NCI-H2107 treated with DMSO at 0.1 percent for 48 hours (cell line): ENCODE results near the gene SKI.
A peak's percentile ranks its signal among the peaks of the same experiment; 100 is the strongest.
"Not testable (repeated sequence)": the region's sequence is repeated elsewhere in the genome, so short reads cannot be mapped to it uniquely, and the experiment has no call there.

ENCODE experiments used
- DNase-seq: peaks from one replicate; lab custom pipeline; 2025; ENCODE audit not compliant: unreplicated experiment; lab: John Stamatoyannopoulos, UW

The SKI gene

DNA sequence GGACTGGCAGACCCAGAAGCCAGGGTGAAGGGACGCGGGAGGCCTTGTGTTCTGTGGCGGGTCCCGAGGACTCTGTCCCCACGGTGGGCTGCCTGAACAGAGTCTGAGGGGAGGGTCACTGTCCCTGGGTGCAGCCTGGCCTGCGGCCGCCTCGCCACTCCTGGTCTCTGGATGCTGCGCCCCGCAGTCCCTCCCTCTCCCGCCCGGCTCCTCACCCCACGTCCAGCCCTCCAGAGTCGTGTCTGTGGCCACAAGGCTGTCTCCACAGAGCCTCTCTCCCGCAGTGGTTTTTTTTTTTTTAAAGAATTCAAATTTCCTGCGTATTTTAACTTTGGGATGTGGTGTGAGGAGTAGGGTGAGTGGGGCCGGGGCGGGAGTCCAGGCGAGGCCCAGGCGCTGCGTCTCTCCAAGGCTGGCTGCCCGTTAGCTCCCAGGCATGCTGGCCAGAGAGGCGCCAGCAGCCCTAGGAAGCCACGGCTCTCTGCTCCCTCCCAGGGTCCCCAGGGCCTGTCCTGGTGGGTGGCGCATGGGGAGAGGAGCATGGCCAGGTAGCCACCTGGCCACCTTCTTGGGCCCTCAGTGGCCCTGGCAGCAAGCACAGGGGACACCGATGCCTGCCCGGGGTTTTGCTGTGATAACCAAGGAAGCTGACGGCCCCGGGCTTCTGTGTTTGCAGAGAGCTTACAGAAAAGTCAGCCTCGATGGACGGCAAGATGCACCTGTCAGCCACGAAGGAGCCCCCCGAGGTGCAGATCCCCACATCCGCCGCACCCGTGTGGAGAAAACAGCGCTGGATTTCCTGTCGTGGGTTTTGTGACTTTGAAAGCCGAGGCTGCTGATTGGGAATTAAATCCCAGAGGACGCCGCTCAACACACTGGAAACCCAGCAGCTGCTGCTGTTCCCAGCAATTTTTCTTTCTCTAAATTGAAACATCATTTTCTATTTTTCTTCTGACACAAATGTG lies 90.5 kb downstream of the SKI start:
- peak; percentile 9 for DNase-seq

DNA sequence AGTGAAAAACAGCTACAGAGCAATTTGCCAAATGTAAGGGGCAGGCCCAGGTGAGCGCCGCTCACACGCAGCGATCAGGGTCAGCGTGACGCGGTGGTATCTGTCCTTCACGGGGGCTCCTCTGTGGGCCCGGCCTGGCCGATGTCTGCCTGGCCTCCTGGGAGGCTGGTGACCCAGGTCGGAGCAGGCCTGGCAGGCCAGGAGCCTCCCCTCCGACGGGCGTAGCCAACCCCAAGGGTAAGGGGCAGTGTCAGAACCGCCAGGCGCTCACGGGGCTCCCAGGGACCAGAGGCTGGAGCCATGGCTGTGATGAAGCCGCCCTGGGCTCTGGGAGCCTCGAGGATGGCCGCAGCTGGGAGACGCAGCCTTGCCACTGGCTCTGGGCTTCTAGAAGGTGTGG lies 91.2 kb downstream of the SKI start:
- DNase-seq, result no peak

DNA sequence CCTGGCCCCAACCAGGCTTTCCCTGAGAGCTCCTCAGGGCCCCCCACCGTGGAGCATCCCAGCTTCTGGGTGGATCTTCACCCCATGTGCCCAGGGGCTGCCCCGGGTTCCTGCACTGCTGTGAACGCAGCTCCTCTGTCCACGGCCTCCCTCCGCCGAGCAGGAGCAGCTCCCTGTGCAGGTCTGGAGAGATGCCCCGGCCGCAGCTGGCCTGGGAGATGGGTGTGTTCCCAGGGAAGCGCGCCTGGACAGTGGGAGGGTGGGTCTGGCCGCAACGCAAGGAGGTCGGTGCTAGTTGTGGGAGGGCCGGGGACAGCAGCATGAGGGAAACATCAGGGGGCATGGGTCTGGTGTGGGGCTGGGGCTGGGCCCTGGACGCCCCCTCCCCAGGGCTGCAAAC lies 91.9 kb downstream of the SKI start:
- no peak for DNase-seq

DNA sequence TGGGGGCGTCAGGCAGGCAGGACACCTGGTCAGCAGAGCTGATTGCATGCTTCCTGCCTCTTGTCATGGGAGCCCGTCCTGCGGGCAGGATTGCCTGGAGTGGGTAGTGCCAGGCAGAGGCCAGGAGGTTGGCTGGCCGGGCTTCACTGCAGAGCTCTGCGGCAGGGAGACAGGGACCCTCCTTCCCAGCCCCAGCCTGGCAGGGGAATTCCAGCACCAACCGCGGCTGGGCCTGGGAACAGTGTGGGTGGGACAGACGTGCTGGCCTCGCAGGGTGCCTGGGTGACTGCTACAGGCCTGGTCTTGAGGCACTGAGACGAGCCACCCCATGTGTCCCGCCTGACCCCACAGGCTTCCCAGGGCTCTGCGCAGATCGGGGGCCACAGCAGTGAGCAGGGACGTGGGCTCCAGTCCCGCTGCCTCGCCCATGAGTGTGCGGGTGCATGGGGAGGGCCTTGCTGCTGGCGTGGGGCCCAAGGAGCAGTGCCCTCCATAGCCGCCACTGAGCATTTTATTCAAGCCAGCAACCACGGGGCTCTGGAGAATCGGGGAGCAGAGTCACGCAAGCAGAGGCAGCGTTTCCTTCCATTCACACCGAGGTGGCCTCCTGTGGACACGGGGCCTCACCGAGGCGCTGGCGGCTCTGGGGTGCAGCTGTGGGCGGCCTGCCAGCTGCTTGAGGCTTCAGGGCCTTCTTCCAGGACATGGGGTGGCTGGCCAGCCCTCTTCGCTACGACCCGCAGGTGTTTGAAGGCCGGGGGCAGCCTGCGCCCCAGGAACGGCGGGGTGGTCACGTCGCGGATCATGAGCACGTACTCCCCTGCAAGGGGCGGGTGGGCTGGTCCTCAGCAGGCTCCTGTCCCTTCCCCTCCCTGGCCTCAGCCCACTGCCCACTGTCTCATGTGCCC lies 92.9 kb downstream of the SKI start:
- no peak for DNase-seq

DNA sequence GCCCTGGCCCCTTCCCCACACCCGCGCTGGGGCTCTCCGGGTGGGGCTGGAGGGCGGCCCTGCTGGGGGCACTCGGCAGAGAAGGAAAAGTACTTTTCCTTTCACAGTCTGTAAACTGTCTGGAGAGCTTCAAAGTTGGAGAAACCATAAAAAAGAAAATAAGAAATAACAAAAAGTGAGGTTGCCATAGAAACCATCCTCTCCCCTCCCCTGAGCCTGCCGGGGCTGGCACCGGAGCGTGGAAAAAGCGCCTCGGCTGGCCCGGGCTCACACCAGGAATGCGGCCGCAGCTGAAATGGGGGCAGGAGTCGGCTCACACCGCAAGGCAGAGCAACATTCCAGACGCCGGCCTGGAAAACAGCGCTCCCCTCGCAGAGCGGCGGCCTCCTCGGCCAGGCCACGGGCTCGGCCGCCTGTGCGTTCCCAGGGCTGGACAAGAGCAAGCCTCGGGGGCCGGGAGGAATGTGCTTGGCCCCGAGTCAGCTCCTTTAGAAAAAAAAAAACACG lies 94.0 kb downstream of the SKI start:
- DNase-seq, result no peak

DNA sequence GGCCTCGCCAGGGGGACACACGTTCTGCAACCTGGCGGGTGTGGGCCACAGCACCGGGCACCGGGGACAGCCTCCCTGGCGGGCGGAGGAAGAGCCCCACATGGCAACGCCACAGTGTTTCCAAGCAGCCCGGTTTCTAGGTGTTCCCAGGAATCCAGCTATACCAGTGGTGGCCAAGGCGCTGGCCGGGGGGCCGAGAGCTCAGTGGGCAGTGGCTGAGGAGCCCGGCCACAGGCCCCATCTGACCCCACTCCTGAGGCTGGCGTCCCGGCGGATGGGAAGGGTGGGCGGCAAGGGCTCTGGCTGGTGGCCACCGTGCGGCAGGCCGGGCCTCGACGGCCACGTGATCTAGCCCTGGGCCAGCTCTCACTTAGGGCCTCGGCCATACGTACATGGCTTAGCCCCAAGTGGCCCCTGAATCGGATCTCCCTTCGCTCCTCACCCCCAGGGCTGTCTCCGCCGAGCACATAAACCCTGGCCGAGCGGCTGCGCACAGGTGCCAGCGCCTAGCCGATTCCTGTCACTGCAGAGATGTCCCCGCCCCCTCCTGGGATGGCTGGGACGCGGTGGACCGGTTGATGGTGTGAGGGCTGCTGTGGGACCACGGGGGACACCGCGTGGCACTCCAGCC lies 94.6 kb downstream of the SKI start:
- DNase-seq, result no peak

DNA sequence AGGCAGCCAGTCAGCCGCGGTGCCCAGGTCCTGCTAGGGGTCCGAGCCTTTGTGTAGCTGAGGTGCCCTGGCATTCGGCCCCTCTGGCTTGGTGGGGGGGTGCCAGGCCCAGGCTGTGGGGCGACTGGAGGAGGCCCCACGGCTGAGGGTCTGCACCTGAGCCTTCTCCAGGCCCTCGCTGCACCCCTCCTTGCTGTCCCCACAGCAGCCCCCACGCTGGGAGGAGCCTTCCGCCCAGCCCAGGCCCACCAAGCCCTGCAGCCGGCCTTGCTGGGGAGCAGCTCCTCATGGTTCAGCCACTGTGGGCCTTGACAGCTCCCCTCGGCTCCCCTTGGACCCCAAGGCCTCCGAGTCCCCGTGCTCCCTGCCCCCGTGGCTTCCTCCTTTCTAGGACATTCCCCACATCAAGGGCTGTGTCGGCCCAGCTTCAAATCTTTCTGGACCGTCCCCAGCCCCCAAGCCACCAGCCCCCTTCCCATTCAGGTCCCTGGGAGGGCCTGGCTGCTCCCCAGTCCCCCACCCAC lies 95.4 kb downstream of the SKI start:
- no peak for DNase-seq

DNA sequence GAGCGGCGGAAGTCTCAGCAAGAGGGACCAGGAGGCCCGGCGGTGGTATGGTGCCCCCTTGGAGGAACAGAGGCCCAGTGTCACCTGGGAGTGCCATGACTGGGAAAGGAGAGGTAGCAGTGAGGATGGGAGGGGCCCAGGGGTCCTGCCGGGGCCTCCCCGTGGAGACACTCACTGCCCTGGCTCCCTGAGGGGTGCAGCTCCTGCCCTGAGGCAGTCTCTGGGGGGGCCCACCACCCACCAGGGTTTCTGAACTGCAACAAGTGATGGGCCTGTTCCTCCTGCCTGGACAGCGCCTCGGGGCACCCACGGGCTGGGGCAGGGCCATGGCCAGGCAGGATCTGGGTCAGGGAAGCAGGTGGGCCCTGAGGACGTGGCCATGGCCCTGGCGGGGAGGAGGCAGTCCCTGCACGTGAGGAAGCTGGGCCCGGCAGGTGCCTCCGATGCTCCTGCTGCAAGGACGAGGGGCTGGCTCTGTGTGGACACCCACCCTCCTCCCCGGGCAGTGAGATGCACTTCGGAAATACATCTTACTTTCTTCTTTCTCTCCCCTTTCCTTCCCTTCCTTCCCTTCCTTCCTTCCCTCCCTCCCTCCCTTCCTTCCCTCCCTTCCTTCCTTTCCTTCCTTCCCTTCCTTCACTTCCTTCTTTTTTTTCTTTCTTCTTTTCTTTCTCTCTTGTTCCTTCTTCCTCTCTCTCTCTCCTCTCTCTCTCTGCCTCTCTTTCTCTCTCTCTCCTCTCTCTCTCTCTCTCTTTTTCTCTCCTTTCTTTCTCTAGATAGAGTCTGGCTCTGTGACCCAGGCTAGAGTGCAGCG lies 96.6 kb downstream of the SKI start:
- DNase-seq, result no peak

DNA sequence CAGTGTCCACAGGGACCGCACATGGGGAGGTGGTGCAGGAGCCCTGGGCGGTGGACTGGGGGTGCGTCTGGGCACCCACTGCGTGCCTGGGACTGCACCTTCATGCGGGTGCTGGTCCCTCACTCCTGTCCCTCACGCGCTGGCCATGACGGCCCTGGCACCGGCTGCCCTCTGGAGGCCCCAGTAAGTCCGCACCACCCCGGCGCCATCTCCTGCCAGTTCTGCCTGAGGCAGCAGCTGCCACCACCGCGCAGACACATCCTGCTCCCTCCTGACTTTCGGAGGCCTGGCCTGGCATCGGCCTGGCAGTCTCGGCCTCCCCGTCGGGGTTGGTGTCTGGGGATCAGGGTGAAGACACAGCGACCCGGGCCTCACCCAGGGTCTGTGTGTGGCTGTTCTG lies 98.4 kb downstream of the SKI start:
- no peak for DNase-seq

DNA sequence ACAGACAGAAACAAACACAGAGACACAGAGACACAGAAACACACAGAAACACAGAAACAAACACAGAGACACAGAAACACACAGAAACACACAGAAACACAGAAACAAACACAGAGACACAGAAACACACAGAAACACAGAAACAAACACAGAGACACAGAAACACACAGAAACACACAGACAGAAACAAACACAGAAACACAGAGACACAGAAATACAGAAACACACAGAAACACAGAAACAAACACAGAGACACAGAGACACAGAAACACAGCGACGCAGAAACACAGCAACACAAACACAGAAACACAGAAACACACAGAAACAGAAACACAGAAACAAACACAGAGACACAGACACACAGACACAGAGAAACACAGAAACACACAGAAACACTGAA lies 99.0 kb downstream of the SKI start:
- DNase-seq, result not testable (repeated sequence)

DNA sequence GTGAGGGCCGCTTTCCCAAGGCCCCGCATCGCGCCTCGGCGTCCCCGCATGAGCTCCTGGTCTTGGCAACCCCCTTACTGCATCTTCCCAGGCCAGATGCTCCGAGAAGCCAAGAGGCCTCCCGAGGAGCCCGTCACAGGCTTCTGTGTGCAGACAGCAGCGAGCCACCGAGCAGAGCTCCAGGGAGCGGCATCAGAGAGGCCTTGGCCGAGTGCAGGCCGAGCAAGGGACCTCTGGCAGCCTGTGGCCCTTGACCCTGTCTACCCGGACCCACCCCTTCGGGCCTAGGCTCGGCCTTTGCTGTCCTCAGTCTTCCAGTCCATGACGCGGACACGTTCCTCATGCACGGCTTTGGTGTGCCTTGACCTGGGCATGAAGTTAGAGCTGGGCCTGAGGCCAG lies 99.7 kb downstream of the SKI start:
- no peak for DNase-seq

DNA sequence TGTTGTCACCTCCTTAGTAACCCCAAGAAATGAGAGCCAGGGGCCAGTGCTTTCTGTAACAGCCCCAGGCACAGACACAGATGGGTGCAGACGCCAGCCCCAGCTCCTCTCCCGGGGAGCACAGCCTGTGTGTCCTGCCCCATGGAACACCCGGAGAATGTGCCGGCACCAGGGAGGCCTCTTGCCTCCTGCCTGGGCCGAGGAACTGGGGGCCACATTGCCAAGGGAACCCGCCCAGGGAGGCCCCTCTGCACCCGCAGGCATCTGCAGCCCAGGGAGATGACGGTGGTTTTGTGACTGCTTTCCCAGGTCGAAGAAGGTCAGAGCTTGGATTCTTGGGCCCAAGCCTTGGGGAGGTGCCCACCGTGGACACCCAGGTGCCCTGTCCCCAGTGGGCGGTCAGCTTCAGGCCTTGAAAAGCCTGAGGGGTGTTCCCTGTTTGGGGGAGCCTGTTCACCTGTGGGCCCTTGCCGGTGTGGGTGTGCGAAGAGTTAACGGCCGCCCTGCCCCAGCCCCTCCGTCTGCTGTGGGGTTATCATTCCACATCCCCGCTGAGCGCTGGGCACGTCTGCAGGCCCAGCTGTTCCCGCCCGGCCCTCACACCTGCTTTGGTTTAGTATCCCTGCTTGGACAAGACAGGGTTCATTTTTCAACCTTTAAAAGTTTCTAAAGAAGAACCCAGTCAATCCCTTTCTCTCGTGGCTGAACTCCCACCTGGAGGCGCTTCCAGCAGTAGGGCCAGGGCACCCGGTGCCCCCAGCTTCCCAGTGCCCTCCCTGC lies 100.7 kb downstream of the SKI start:
- DNase-seq, result no peak

DNA sequence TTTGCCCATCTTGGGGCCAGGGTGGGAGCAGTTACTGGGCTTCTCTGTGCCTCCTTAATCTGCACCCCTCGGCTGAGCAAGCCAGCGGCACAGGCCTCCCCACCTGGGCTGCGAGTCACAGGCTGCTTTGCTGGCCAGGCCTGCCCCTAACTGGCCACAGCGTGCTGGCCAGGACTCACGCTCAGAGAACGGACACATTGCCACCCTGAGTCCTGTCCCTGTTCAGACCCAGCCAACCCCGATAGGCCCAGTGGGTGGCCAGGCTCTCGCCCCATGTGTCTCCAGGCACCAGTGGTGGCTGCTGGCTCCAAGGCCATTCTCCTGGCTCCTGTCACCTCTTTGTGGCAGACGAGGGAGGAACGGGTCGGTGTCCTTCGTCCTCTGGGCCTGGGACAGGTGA lies 101.9 kb downstream of the SKI start:
- no peak for DNase-seq

DNA sequence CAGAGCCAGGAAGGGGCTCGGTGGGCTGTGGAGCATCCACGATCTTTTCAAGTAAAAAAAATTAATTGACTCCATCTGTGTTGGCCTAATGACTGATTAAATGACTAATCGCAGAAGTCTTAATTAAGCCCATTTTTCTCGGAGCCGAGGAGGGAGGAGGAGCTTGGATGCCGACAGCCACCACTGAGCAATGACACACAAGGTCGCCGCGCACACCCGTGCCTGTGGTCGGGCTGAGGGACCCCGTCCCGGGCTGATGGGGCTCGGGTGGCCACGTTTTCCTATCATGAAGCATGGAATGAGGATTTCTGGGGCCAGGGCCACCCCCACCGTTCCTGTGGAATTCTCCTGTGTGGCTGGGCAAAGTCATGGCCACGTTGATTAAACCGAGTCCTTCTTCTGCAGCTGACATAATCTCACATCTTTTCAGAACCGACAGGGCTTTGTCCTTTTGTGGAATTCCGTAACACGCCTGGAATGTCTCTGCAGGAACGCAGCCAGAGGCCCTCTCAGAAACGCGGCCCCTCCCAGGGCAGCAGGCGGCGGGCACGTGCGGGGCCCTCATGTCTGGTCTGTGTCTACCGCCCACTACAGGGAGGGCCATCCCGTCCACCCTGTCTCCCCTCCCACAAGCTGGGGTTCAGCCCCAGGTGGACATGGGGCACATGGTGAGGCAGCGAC lies 102.5 kb downstream of the SKI start:
- DNase-seq, result no peak

DNA sequence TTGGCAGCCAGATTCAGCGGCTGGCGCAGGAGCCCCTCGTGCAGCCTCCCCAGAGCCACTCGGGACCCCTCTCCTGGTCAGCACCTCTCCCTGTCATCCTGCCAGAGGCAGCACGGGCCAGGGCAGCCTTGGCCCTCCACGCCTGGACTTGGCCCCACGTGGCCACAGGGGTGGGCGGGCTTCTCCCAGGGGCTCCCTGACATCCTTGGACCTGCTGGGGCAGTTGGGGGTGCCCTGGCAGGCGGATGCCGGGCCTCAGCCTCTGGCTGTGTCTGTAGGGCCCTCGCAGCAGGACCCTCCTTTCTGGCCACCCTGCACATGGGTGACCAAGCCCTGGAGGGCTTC lies 103.1 kb downstream of the SKI start:
- no peak for DNase-seq

DNA sequence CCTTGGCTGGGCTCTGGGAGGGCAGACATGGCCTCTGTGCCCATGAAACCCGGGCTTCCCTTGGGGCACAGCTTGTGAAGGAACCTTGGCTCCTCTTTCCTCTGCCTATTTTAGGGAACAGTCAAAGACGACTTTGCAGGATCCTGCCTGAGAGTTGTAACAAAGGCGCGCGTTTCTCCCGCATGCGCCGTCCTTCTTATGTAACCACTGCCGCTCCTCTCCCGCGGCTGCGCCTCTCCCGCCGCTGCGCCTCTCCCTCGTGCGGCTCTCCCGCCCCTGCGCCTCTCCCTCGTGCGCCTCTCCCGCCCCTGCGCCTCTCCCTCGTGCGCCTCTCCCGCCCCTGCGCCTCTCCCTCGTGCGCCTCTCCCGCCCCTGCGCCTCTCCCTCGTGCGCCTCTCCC lies 103.5 kb downstream of the SKI start:
- DNase-seq, result not testable (repeated sequence)

DNA sequence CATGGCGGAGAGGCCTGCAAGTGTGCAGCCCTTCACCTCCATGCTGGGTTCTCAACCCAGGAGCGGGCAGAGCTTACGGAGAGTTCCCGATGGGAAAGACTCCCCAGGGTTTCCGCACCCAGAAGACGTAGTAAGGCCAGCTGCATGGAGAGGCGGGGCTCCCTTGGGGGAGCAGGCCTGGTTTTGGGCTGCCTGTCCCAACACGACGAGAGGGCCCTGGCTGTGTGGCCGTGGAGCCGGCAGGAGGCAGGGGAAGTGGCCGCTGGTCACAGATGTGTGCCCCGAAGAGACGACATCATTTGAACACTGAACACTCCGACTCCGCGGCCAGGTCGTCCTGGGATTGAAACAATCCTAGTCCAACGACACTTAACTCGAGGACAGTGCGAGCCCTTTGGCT lies 106.2 kb downstream of the SKI start:
- no peak for DNase-seq

DNA sequence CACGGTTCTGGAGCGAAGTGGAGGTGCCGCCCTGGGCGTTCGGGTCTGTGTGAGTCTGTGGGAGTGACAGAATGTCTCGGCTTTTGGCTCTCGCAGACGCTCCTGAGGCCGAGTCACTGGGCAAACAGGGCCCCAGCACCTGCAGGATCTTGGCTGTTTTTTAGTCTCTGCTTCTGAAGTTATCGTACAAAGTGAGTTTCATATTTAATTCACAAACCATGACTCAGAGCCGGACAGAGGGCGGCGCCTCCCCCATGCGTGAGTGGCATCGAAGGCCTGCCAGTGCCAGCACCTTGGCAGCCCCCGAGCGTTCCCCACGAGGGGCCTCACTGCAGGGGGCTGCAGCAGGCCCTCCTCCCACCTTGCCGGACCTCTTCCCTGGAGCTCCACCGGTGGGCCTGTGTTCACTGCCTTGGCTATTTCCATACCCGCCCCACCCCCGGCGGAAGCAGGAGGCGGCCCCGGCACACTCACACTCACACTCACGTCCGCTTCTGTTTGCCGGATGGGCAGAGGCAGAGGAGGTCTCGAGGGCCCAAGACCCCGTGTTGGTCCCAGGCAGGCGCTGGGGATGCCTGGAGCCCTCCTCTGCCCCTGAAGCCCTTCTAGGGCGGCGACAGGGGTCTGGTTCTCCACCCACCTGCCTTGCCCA lies 106.9 kb downstream of the SKI start:
- DNase-seq, result no peak
